IPS-18a (cell line): ENCODE results near the gene PPP2R1B.

Experiments used
- H3K27ac ChIP-seq: one replicate; pipeline ENCODE4 v1.5.1; 2013; ENCODE audit warnings: low read length
- H3K27me3 ChIP-seq: one replicate; pipeline ENCODE4 v1.6.1; 2013; ENCODE audit warnings: mild to moderate bottlenecking, low read length; ENCODE audit not compliant: control insufficient read depth, insufficient read depth
- H3K36me3 ChIP-seq: one replicate; pipeline ENCODE4 v1.6.1; 2013; ENCODE audit warnings: low read depth, low read length; ENCODE audit not compliant: control insufficient read depth
- H3K4me1 ChIP-seq: one replicate; pipeline ENCODE4 v1.6.1; 2013; ENCODE audit warnings: low read depth, low read length; ENCODE audit not compliant: control insufficient read depth
- H3K4me3 ChIP-seq: one replicate; pipeline ENCODE4 v1.5.1; 2013; ENCODE audit warnings: low read length
- H3K9ac ChIP-seq: one replicate; pipeline ENCODE4 v1.6.1; 2013; ENCODE audit warnings: mild to moderate bottlenecking, low read length, moderate library complexity
- H3K9me3 ChIP-seq: one replicate; pipeline ENCODE4 v1.6.1; 2013; ENCODE audit warnings: low read depth, low read length; ENCODE audit not compliant: control insufficient read depth

Gene PPP2R1B

DNA sequence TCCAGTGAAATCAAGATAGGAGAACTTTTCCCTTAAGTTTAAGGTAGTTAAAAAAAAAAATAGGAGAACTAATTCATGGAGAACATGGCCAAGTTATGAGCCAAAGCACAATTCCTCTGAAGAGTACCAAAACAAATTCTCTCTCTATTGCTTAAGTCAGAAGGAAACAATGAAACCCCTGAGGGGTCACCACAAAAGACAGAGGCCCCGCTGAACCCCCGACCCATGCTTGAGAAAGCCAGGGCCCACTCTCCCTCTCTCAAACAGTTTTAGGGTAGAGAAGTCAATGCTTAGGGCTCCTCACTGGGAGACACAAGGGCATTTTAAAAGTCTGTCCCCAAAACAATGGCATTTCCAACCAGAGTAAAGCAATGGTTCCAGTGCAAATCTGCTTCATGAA, 26.9 kb downstream of the PPP2R1B start:
- no peaks in the 10 kb centered on the region for H3K9me3 ChIP-seq
- no peak overlapping the region for H3K4me3 ChIP-seq
- H3K4me1 ChIP-seq = peaks cover 6% of the 10 kb centered on the region
- no peak overlapping the region for H3K9ac ChIP-seq
- no peaks in the 10 kb centered on the region for H3K27me3 ChIP-seq
- peaks cover 40% of the 10 kb centered on the region for H3K36me3 ChIP-seq
- no peak overlapping the region for H3K27ac ChIP-seq

- no peak overlapping the region for H3K9ac ChIP-seq
- no peak overlapping the region for H3K27ac ChIP-seq
- H3K4me1 ChIP-seq = peaks cover 6% of the 10 kb centered on the region
- no peak overlapping the region for H3K4me3 ChIP-seq
- H3K36me3 ChIP-seq = peaks cover 28% of the 10 kb centered on the region
- no peaks in the 10 kb centered on the region for H3K27me3 ChIP-seq
- H3K9me3 ChIP-seq = no peaks in the 10 kb centered on the region
Measured at GRCh38 chr11:111737444-111738210, 28.6 kb downstream of the PPP2R1B start.

DNA sequence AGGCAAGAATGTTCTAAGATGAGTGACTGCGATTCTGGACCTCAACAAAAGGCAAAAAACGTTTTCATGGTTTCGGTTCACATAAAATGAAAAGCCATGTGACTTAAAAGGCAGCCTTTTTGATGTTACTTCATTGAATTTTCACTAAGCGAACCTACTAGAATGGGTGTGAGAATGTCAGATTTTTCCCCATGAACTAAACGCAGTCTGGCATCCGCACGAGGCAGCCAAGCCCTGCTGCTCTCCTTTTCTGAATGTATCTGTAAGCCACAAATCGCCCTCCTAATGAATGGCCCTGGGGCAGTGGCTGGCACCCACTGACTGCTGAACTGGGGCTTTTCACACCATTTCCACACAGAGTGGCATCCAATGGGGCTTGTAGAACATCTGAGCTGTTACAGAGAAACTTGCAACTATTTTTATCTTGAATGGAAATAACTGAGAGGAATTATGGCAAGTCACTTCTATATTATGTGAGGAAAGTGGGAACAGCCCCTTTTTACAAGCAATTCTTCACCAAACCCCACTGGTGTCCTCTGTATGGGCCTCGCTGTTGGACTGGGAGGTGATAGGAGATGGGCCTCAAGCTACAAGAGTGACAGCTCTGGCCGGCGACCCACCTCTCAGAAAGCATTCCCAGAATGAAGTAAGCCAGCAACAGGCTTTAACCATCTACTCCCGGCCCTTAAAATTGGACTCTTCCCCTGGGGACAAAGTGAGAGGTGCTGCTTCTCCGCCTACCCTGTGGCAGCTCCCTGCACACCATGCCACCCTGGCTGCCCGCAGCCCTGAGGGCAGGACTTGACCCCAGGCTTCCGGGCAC, 29.4 kb downstream of the PPP2R1B start:
- no peaks in the 10 kb centered on the region for H3K9me3 ChIP-seq
- H3K9ac ChIP-seq = no peak overlapping the region
- H3K4me3 ChIP-seq = no peak overlapping the region
- H3K27ac ChIP-seq = no peak overlapping the region
- H3K36me3 ChIP-seq = peaks cover 21% of the 10 kb centered on the region
- no peaks in the 10 kb centered on the region for H3K27me3 ChIP-seq
- H3K4me1 ChIP-seq = peaks cover 6% of the 10 kb centered on the region

DNA sequence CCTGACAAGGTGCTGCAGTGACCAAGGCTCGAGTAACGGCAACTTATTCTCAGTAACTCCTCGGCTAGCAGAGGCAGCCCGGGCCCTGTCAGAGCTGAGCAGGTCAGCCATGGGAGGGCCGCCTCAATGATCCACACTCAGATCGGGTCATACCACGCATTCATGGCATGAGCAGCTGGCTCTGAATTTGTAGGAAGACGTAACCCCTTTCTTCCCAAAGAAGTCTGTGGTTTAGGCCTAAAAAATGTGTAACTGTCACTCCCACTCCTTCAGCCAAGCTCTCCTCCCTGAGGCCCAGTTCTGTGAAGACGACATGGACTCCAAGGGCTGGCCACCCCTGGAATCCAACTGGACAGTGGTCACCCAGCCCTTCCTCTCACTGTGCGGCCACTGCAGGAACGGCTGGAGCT, 30.0 kb downstream of the PPP2R1B start:
- H3K9ac ChIP-seq = no peak overlapping the region
- H3K4me3 ChIP-seq = no peak overlapping the region
- peaks cover 6% of the 10 kb centered on the region for H3K4me1 ChIP-seq
- peaks cover 15% of the 10 kb centered on the region for H3K36me3 ChIP-seq
- H3K9me3 ChIP-seq = no peaks in the 10 kb centered on the region
- no peaks in the 10 kb centered on the region for H3K27me3 ChIP-seq
- H3K27ac ChIP-seq = no peak overlapping the region

GRCh38 chr11:111735262-111736116, 30.7 kb downstream of the PPP2R1B start:
- H3K27ac ChIP-seq = no peak overlapping the region

GRCh38 chr11:111734954-111735261, 31.3 kb downstream of the PPP2R1B start:
- peaks cover 6% of the 10 kb centered on the region for H3K4me1 ChIP-seq
- no peak overlapping the region for H3K9ac ChIP-seq
- H3K9me3 ChIP-seq = no peaks in the 10 kb centered on the region
- H3K27ac ChIP-seq = no peak overlapping the region
- no peak overlapping the region for H3K4me3 ChIP-seq
- H3K36me3 ChIP-seq = peaks cover 9% of the 10 kb centered on the region
- no peaks in the 10 kb centered on the region for H3K27me3 ChIP-seq

More at GRCh38 chr11:111735262-111736116, 30.7 kb downstream of the PPP2R1B start:
- Histone ChIP-seq H3K36me3 (peaks cover 9% of the 10 kb centered on the region), H3K4me1 (peaks cover 6% of the 10 kb centered on the region), H3K27me3 (no peaks in the 10 kb centered on the region), H3K9ac (no peak overlapping the region), H3K9me3 (no peaks in the 10 kb centered on the region), H3K4me3 (no peak overlapping the region)

GRCh38 chr11:111734101-111734953, 31.9 kb downstream of the PPP2R1B start:
- no peak overlapping the region for H3K4me3 ChIP-seq
- H3K4me1 ChIP-seq = peaks cover 6% of the 10 kb centered on the region
- no peak overlapping the region for H3K9ac ChIP-seq
- H3K27me3 ChIP-seq = no peaks in the 10 kb centered on the region
- H3K9me3 ChIP-seq = no peaks in the 10 kb centered on the region
- H3K27ac ChIP-seq = no peak overlapping the region
- H3K36me3 ChIP-seq = peaks cover 9% of the 10 kb centered on the region

- H3K27ac ChIP-seq = no peak overlapping the region
- H3K36me3 ChIP-seq = peaks cover 9% of the 10 kb centered on the region
Measured at GRCh38 chr11:111733611-111734088, 32.5 kb downstream of the PPP2R1B start.

GRCh38 chr11:111733016-111733415, 33.2 kb downstream of the PPP2R1B start:
- no peak overlapping the region for H3K27ac ChIP-seq
- H3K9me3 ChIP-seq = no peaks in the 10 kb centered on the region
- H3K27me3 ChIP-seq = no peaks in the 10 kb centered on the region
- no peaks in the 10 kb centered on the region for H3K4me1 ChIP-seq
- no peak overlapping the region for H3K4me3 ChIP-seq
- H3K9ac ChIP-seq = no peak overlapping the region
- H3K36me3 ChIP-seq = peaks cover 9% of the 10 kb centered on the region

More at GRCh38 chr11:111733611-111734088, 32.5 kb downstream of the PPP2R1B start:
- peaks cover 2% of the 10 kb centered on the region for H3K4me1 ChIP-seq
- no peaks in the 10 kb centered on the region for H3K27me3 ChIP-seq
- no peak overlapping the region for H3K4me3 ChIP-seq
- H3K9me3 ChIP-seq = no peaks in the 10 kb centered on the region
- no peak overlapping the region for H3K9ac ChIP-seq

DNA sequence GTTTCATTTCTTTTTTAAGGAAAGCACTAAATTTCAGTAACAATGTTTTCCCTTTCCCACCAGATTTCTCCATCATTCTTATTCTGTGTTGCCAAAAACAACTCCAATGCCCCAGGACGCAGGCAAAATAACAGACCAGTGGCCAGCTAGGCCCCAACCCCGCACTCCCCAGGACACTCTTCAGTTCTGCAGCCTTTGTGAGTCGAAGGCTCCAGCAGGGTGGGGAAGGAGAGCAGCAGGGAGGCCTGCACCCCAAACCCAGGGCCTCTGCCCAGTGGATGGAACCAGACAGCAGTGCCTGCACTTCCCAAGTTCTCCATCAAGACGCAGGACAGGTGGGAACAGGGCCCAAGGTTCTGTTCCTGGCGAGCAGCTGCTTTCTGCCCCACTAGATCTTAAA, 34.4 kb downstream of the PPP2R1B start:
- H3K4me3 ChIP-seq = no peak overlapping the region
- no peak overlapping the region for H3K27ac ChIP-seq
- H3K36me3 ChIP-seq = no peaks in the 10 kb centered on the region
- H3K4me1 ChIP-seq = no peaks in the 10 kb centered on the region
- H3K27me3 ChIP-seq = no peaks in the 10 kb centered on the region
- no peaks in the 10 kb centered on the region for H3K9me3 ChIP-seq
- no peak overlapping the region for H3K9ac ChIP-seq
